Measurements from ENCODE around the gene SLC39A11. TPM values are rescaled to one million over a fixed set of nuclear protein-coding genes. Genes with fewer than 3 reads are reported as not detected.

SLC39A11 gene
- total and polyA plus RNA-seq, 2 donors (not counting 1 experiment from before 2014, with no cell fraction given) = 12.7 to 27.4 TPM

DNA sequence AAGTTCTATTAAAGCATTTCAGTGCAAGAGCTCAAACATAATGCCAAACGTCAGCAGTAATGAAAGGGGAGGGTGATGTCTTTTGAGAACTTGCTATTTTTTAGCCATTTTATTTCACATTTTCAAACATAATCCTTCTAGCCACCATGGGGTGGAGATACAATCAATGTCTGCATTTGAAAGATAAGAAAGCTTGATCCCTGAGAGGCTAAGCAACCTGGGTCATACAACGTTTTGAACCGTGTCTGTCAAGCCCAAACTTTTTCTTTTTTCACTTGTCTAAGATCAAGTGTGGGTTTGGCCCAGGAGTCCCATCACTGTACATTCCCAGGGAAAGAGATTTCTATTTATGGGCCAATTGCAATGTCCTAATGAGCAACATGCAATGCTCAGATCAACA is 331.1 kb downstream of the SLC39A11 start:
- H3K9me3 ChIP-seq (ENCODE audit: control insufficient read depth, insufficient read depth, low read depth, low read length) = no peaks in the 10 kb centered on the region
- DNase-seq (ENCODE audit: low read depth in 2 of 2) = no peak
- H4K20me1 ChIP-seq (ENCODE audit: control insufficient read depth, extremely low read depth, insufficient read depth, low read length) = no peaks in the 10 kb centered on the region
- H3K27ac ChIP-seq (ENCODE audit: insufficient read depth, low read length) = no peak overlapping the region
- no peaks in the 10 kb centered on the region for H3K36me3 ChIP-seq (ENCODE audit: control insufficient read depth, insufficient read depth, low read length)
- no peaks in the 10 kb centered on the region for H3K27me3 ChIP-seq (ENCODE audit: control insufficient read depth, insufficient read depth, low read length)
- H3K4me3 ChIP-seq (replicated peaks in 1 of 4; ENCODE audit: control extremely low read depth in 1 of 4, insufficient read depth in 1 of 4, low read depth in 3 of 4, low read length in 4 of 4) = no peak overlapping the region
- H3K4me1 ChIP-seq (ENCODE audit: control insufficient read depth, extremely low read depth, insufficient read depth, low read length) = no peaks in the 10 kb centered on the region
- no peak overlapping the region for H3K4me2 ChIP-seq (ENCODE audit: extremely low read depth, insufficient read depth, low read length)
- H2AFZ ChIP-seq (ENCODE audit: low read length) = no peak overlapping the region
- H3K9ac ChIP-seq (ENCODE audit: insufficient read depth, low read length) = no peak overlapping the region
- H3K79me2 ChIP-seq (ENCODE audit: control insufficient read depth, insufficient read depth, low read length) = no peaks in the 10 kb centered on the region
- TF ChIP-seq, protein P1, sequence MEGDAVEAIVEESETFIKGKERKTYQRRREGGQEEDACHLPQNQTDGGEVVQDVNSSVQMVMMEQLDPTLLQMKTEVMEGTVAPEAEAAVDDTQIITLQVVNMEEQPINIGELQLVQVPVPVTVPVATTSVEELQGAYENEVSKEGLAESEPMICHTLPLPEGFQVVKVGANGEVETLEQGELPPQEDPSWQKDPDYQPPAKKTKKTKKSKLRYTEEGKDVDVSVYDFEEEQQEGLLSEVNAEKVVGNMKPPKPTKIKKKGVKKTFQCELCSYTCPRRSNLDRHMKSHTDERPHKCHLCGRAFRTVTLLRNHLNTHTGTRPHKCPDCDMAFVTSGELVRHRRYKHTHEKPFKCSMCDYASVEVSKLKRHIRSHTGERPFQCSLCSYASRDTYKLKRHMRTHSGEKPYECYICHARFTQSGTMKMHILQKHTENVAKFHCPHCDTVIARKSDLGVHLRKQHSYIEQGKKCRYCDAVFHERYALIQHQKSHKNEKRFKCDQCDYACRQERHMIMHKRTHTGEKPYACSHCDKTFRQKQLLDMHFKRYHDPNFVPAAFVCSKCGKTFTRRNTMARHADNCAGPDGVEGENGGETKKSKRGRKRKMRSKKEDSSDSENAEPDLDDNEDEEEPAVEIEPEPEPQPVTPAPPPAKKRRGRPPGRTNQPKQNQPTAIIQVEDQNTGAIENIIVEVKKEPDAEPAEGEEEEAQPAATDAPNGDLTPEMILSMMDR (conservative IDR thresholded peaks at IDR 0.05 in 1 of 2, IDR thresholded peaks at IDR 0.05 in 1 of 2; ENCODE audit: low read depth in 1 of 2, low read length in 2 of 2) = no peak
- no peak for TF ChIP-seq EZH2 (IDR thresholded peaks at IDR 0.05; ENCODE audit: low read length, missing control alignments)

DNA sequence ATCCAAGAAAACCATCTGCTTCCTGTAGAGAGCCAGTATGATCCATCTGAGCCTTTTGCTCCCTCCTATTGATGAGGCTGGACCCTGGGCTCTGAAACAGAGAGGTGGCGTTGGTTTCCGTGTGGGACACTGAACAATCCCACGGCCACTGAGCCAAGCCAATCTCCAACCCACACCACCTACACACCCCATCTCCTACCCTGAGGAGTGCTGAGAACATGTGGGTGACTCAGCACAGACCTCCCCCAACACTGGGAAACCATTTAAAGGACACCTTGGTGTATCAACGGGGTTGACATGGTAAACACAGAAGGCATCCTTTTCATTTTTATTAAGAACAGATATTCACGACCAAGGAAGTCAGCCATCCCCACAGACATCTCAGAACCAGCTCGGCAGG is 332.1 kb downstream of the SLC39A11 start:
- no peaks in the 10 kb centered on the region for H3K27me3 ChIP-seq (ENCODE audit: control insufficient read depth, insufficient read depth, low read length)
- H3K9me3 ChIP-seq (ENCODE audit: control insufficient read depth, insufficient read depth, low read depth, low read length) = no peaks in the 10 kb centered on the region
- no peak overlapping the region for H2AFZ ChIP-seq (ENCODE audit: low read length)
- no peaks in the 10 kb centered on the region for H4K20me1 ChIP-seq (ENCODE audit: control insufficient read depth, extremely low read depth, insufficient read depth, low read length)
- no peaks in the 10 kb centered on the region for H3K4me1 ChIP-seq (ENCODE audit: control insufficient read depth, extremely low read depth, insufficient read depth, low read length)
- H3K9ac ChIP-seq (ENCODE audit: insufficient read depth, low read length) = no peak overlapping the region
- TF ChIP-seq, protein P1 (conservative IDR thresholded peaks at IDR 0.05 in 1 of 2, IDR thresholded peaks at IDR 0.05 in 1 of 2; ENCODE audit: low read depth in 1 of 2, low read length in 2 of 2) = no peak
- TF ChIP-seq EZH2 (IDR thresholded peaks at IDR 0.05; ENCODE audit: low read length, missing control alignments) = no peak
- no peak overlapping the region for H3K27ac ChIP-seq (ENCODE audit: insufficient read depth, low read length)
- no peak overlapping the region for H3K4me3 ChIP-seq (replicated peaks in 1 of 4; ENCODE audit: control extremely low read depth in 1 of 4, insufficient read depth in 1 of 4, low read depth in 3 of 4, low read length in 4 of 4)
- no peaks in the 10 kb centered on the region for H3K36me3 ChIP-seq (ENCODE audit: control insufficient read depth, insufficient read depth, low read length)
- no peak for DNase-seq (ENCODE audit: low read depth in 2 of 2)
- H3K4me2 ChIP-seq (ENCODE audit: extremely low read depth, insufficient read depth, low read length) = no peak overlapping the region
- no peaks in the 10 kb centered on the region for H3K79me2 ChIP-seq (ENCODE audit: control insufficient read depth, insufficient read depth, low read length)

DNA sequence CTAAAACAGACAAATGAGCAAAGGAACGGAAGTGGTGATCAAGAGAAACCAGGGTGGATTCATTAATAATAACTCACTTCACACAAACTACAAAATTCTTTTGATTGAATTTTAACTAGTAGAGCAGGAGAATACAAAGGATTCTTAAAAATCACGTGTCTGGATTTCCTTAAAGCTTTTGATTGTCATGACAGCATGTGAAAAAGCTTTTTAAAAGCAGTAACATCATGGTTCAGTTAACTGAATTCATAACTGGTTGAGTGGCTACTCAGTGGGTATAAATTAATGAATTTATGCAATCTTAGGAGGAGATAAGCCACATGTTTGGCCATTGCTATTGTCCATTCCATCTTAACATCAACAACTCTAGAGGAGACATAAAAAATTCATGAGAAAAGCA is 333.2 kb downstream of the SLC39A11 start:
- TF ChIP-seq EZH2 (IDR thresholded peaks at IDR 0.05; ENCODE audit: low read length, missing control alignments) = no peak
- TF ChIP-seq, protein P1 (conservative IDR thresholded peaks at IDR 0.05 in 1 of 2, IDR thresholded peaks at IDR 0.05 in 1 of 2; ENCODE audit: low read depth in 1 of 2, low read length in 2 of 2) = no peak
- no peaks in the 10 kb centered on the region for H3K79me2 ChIP-seq (ENCODE audit: control insufficient read depth, insufficient read depth, low read length)
- H3K4me1 ChIP-seq (ENCODE audit: control insufficient read depth, extremely low read depth, insufficient read depth, low read length) = no peaks in the 10 kb centered on the region
- DNase-seq (ENCODE audit: low read depth in 2 of 2) = no peak
- no peak overlapping the region for H3K9ac ChIP-seq (ENCODE audit: insufficient read depth, low read length)
- no peaks in the 10 kb centered on the region for H4K20me1 ChIP-seq (ENCODE audit: control insufficient read depth, extremely low read depth, insufficient read depth, low read length)
- H3K9me3 ChIP-seq (ENCODE audit: control insufficient read depth, insufficient read depth, low read depth, low read length) = no peaks in the 10 kb centered on the region
- no peak overlapping the region for H3K27ac ChIP-seq (ENCODE audit: insufficient read depth, low read length)
- H3K27me3 ChIP-seq (ENCODE audit: control insufficient read depth, insufficient read depth, low read length) = no peaks in the 10 kb centered on the region
- no peak overlapping the region for H3K4me3 ChIP-seq (replicated peaks in 1 of 4; ENCODE audit: control extremely low read depth in 1 of 4, insufficient read depth in 1 of 4, low read depth in 3 of 4, low read length in 4 of 4)
- no peak overlapping the region for H3K4me2 ChIP-seq (ENCODE audit: extremely low read depth, insufficient read depth, low read length)
- no peak overlapping the region for H2AFZ ChIP-seq (ENCODE audit: low read length)
- no peaks in the 10 kb centered on the region for H3K36me3 ChIP-seq (ENCODE audit: control insufficient read depth, insufficient read depth, low read length)

All from fibroblast of lung (primary cell).